Neural cell (in vitro differentiated cells): ENCODE measurements around the gene PDE9A. TPM values are rescaled to one million over a fixed set of nuclear protein-coding genes. Genes with fewer than 3 reads are reported as not detected.

Source experiments
- H2AFZ ChIP-seq: fragments of 200-600, 300-800 bp; sonication (generic), shearing (Covaris generic); 2 replicates; pipeline ENCODE4 v1.6.0; 2014; ENCODE audit warnings: low read depth, mild to moderate bottlenecking, antibody characterized with exemption, low read length, moderate library complexity
- H3F3A ChIP-seq: fragments of 200-600 bp; shearing (Covaris generic); 2 replicates; pipeline ENCODE4 v1.6.1; 2016; ENCODE audit warnings: mild to moderate bottlenecking, moderate library complexity, mixed read lengths, antibody characterized with exemption, low read length; ENCODE audit not compliant: insufficient read depth, poor library complexity, severe bottlenecking
- H3K27ac ChIP-seq: fragments of 200-600, 300-800 bp; sonication (generic), shearing (Covaris generic); 2 replicates; pipeline ENCODE4 v1.5.1; 2014; ENCODE audit warnings: mild to moderate bottlenecking, low read length, moderate library complexity
- H3K27me3 ChIP-seq: fragments of 300-800, 200-600 bp; sonication (generic), shearing (Covaris generic); 2 replicates; pipeline ENCODE4 v1.6.0; 2014; ENCODE audit warnings: mild to moderate bottlenecking, low read depth, low read length, moderate library complexity; ENCODE audit not compliant: insufficient read depth
- H3K36me3 ChIP-seq: fragments of 300-800, 200-600 bp; sonication (generic), shearing (Covaris generic); 2 replicates; pipeline ENCODE4 v1.5.1; 2014; ENCODE audit warnings: mild to moderate bottlenecking, antibody characterized with exemption, low read length, moderate library complexity; ENCODE audit not compliant: insufficient read depth
- H3K4me2 ChIP-seq: fragments of 300-800, 200-600 bp; sonication (generic), shearing (Covaris generic); 2 replicates; pipeline ENCODE4 v1.6.0; 2014; ENCODE audit warnings: mild to moderate bottlenecking, low read length
- H3K4me3 ChIP-seq: fragments of 300-800, 200-600 bp; sonication (generic), shearing (Covaris generic); 2 replicates; pipeline ENCODE4 v1.5.1; 2014; ENCODE audit warnings: mild to moderate bottlenecking, low read length, moderate library complexity
- H3K79me2 ChIP-seq: fragments of 200-600 bp; shearing (Covaris generic); replicated peaks from 2 replicates; pipeline ENCODE4 v1.6.0; 2014; ENCODE audit warnings: mild to moderate bottlenecking, low read length, moderate library complexity; ENCODE audit not compliant: insufficient read depth
- H3K9ac ChIP-seq: fragments of 300-800, 200-600 bp; sonication (generic), shearing (Covaris generic); 2 replicates; pipeline ENCODE4 v1.6.1; 2016; ENCODE audit warnings: mild to moderate bottlenecking, low read length, mixed read lengths
- H3K9me2 ChIP-seq: fragments of 200-600 bp; shearing (Covaris generic); 2 replicates; pipeline ENCODE4 v1.6.1; 2016; ENCODE audit warnings: mild to moderate bottlenecking, low read length, mixed read lengths; ENCODE audit not compliant: insufficient read depth
- H3K9me3 ChIP-seq: fragments of 200-600, 300-800 bp; sonication (generic), shearing (Covaris generic); 2 replicates; pipeline ENCODE4 v1.6.1; 2016; ENCODE audit warnings: mild to moderate bottlenecking, mixed run types, low read length, moderate library complexity, mixed read lengths
- H4K20me1 ChIP-seq: fragments of 200-600 bp; shearing (Covaris generic); 2 replicates; pipeline ENCODE4 v1.6.1; 2016; ENCODE audit warnings: mild to moderate bottlenecking, mixed run types; ENCODE audit not compliant: insufficient read depth
- EP300 ChIP-seq: fragments of 450-650 bp; conservative IDR thresholded peaks from 2 replicates; pipeline ENCODE4 v1.6.1; 2014; ENCODE audit warnings: antibody characterized with exemption, mild to moderate bottlenecking, moderate library complexity; ENCODE audit not compliant: poor library complexity, severe bottlenecking
- EZH2 ChIP-seq: fragments of 200-600, 300-800 bp; shearing (Covaris generic), sonication (generic); IDR thresholded peaks from 2 replicates; pipeline ENCODE4 v1.6.1; 2014; ENCODE audit warnings: antibody characterized with exemption, low read length, borderline replicate concordance, mild to moderate bottlenecking; ENCODE audit not compliant: insufficient read depth, poor library complexity, severe bottlenecking
- MXI1 ChIP-seq: fragments of 450-650 bp; conservative IDR thresholded peaks from 2 replicates; pipeline ENCODE4 v1.6.1; 2014; ENCODE audit warnings: antibody characterized with exemption, mild to moderate bottlenecking; ENCODE audit not compliant: poor library complexity, severe bottlenecking
- POLR2AphosphoS5 ChIP-seq: IDR thresholded peaks from 2 replicates; pipeline ENCODE4 v1.6.1; 2012
- RAD21 ChIP-seq: fragments of 450-650 bp; conservative IDR thresholded peaks from 2 replicates; pipeline ENCODE4 v1.6.1; 2014; ENCODE audit warnings: antibody characterized with exemption, mild to moderate bottlenecking, moderate library complexity
- REST ChIP-seq: IDR thresholded peaks from 2 replicates; pipeline ENCODE4 v1.6.1; 2012; ENCODE audit warnings: borderline replicate concordance
- SMC3 ChIP-seq: fragments of 450-650 bp; conservative IDR thresholded peaks from 2 replicates; pipeline ENCODE4 v1.6.1; 2014; ENCODE audit warnings: antibody characterized with exemption, mild to moderate bottlenecking, moderate library complexity; ENCODE audit not compliant: poor library complexity
- TAF1 ChIP-seq: IDR thresholded peaks from 2 replicates; pipeline ENCODE4 v1.6.1; 2012; ENCODE audit warnings: low read depth
- polyA plus RNA-seq: library from polyadenylated mRNA; depleted of rRNA; stranded (reverse); fragments of >200 nt; gene quantifications from 2 replicates; pipeline ENCODE4 v1.2.3, GENCODE V29; 2014
- TF ChIP-seq, protein P1 (sequence below): fragments of 450-650 bp; IDR thresholded peaks from 2 replicates; pipeline ENCODE4 v1.5.1; 2014; ENCODE audit warnings: antibody characterized with exemption, mild to moderate bottlenecking, moderate library complexity; ENCODE audit not compliant: poor library complexity, severe bottlenecking

Gene PDE9A
- polyA plus RNA-seq, 1 donor from 2014 or later: 32.2 TPM

- Histone ChIP-seq H3K4me2 (no peak overlapping the region), H3K27me3 (no peaks in the 10 kb centered on the region), H3F3A (no peaks in the 10 kb centered on the region), H3K79me2 (no peaks in the 10 kb centered on the region), H3K36me3 (peaks cover 8% of the 10 kb centered on the region), H3K27ac (no peak overlapping the region), H3K9me3 (no peaks in the 10 kb centered on the region), H4K20me1 (no peaks in the 10 kb centered on the region), H3K9me2 (no peaks in the 10 kb centered on the region), H3K4me3 (no peak overlapping the region), H2AFZ (no peak overlapping the region), H3K9ac (no peak overlapping the region)
- TF ChIP-seq, protein P1, sequence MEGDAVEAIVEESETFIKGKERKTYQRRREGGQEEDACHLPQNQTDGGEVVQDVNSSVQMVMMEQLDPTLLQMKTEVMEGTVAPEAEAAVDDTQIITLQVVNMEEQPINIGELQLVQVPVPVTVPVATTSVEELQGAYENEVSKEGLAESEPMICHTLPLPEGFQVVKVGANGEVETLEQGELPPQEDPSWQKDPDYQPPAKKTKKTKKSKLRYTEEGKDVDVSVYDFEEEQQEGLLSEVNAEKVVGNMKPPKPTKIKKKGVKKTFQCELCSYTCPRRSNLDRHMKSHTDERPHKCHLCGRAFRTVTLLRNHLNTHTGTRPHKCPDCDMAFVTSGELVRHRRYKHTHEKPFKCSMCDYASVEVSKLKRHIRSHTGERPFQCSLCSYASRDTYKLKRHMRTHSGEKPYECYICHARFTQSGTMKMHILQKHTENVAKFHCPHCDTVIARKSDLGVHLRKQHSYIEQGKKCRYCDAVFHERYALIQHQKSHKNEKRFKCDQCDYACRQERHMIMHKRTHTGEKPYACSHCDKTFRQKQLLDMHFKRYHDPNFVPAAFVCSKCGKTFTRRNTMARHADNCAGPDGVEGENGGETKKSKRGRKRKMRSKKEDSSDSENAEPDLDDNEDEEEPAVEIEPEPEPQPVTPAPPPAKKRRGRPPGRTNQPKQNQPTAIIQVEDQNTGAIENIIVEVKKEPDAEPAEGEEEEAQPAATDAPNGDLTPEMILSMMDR: no peak
- no peak for TF ChIP-seq SMC3
- TF ChIP-seq EP300: no peak
- no peak for TF ChIP-seq MXI1
- TF ChIP-seq TAF1: no peak
- TF ChIP-seq EZH2: no peak
- TF ChIP-seq POLR2AphosphoS5: no peak
- TF ChIP-seq REST: no peak
- no peak for TF ChIP-seq RAD21
Measured at GRCh38 chr21:42688841-42689371, 35.5 kb downstream of the PDE9A start.

GRCh38 chr21:42690586-42690985 is 37.2 kb downstream of the PDE9A start:
- Histone ChIP-seq H4K20me1 (no peaks in the 10 kb centered on the region), H3K27me3 (no peaks in the 10 kb centered on the region), H3K27ac (no peak overlapping the region), H3K4me3 (no peak overlapping the region), H3K4me2 (no peak overlapping the region), H2AFZ (no peak overlapping the region), H3K79me2 (no peaks in the 10 kb centered on the region), H3F3A (no peaks in the 10 kb centered on the region), H3K9me2 (no peaks in the 10 kb centered on the region), H3K36me3 (peaks cover 8% of the 10 kb centered on the region), H3K9ac (no peak overlapping the region), H3K9me3 (no peaks in the 10 kb centered on the region)
- TF ChIP-seq SMC3 (no peak), POLR2AphosphoS5 (no peak), MXI1 (no peak)
